T follicular helper cell (primary cell): Measurements from ENCODE around the gene PPM1H.
"Not testable (repeated sequence)": the region's sequence is repeated elsewhere in the genome, so short reads cannot be mapped to it uniquely, and the experiment has no call there.

Source experiments
- DNase-seq: peaks from one replicate; pipeline ENCODE4 v3.0.0-alpha.2; 2020; ENCODE audit warnings: low read depth

Gene PPM1H

DNA sequence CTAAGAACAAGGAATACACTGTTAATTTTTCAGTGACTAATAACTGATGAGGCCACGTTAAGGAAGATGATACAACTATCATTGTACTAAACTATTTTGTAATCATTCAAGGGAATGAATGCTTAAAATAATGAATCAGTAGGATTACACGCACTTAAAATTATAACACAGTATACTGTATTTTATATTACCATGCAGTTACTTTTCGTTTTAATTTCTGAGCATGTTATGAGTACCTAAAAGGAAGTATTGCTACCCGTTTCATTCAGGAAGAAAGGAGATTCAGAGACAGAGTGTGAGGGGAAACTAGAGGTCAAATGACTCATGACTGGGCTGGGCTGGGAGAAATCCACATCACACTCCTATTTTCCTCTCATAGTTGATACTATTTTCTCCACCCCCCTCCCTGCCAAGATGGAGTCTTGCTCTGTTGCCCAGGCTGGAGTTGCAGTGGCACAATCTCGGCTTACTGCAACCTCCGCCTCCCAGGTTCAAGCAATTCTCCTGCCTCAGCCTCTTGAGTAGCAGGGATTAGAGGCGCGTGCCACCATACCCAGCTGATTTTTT is 202.0 kb downstream of the PPM1H start:
- no peak for DNase-seq

DNA sequence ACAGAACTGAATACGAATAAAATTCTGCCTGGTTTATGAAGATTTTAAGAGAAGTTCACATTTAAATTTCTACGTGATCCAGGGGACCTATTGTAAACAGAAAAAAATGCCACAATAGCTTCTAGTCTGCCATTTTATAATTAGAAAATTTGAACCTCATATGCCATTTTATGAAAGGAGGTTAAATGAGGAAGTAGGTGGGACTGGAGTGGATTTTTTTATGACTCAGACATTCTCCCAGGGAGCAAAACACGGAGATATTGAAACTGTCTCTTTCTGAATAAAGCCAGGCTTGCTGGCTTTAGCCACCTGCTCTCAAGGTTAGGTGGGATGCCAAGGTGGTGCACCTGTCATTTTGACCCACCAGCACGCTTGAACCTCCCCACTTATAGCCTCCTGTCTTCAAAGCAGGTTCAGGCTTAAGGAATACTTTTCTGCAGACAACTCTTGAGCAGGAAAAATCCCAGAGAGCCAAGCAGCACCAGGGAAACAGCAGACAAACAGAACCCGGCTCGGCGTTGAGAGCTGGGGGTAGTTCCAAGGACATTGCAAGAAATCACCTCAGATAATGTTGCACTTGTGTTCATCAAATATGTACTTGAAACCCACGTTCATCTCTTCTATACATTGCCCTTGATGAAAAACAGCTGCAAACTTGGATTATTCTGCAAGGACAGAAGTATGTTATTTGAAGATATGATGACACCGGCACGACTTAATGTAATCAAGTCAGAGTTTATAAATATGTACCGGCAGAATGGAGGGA is 203.7 kb downstream of the PPM1H start:
- no peak for DNase-seq

DNA sequence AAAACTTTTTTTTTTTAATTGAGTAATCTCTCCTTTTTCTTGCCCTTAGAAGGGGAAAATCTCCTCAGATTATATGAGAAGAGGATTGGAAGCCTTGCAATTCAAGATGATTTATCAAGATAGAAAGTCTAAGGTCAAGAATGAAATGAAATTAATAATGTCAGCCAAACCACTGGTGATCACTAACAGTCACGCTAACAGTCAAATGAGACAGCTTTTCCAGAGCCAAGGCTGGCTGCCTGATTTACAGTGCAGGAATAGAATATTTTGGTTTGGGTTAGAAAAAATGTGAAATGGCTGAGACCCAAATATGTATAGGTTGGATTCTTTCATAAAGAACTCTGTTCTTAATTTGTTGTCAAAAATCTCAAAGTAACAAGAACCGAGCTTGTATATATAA is 204.3 kb downstream of the PPM1H start:
- no peak for DNase-seq

DNA sequence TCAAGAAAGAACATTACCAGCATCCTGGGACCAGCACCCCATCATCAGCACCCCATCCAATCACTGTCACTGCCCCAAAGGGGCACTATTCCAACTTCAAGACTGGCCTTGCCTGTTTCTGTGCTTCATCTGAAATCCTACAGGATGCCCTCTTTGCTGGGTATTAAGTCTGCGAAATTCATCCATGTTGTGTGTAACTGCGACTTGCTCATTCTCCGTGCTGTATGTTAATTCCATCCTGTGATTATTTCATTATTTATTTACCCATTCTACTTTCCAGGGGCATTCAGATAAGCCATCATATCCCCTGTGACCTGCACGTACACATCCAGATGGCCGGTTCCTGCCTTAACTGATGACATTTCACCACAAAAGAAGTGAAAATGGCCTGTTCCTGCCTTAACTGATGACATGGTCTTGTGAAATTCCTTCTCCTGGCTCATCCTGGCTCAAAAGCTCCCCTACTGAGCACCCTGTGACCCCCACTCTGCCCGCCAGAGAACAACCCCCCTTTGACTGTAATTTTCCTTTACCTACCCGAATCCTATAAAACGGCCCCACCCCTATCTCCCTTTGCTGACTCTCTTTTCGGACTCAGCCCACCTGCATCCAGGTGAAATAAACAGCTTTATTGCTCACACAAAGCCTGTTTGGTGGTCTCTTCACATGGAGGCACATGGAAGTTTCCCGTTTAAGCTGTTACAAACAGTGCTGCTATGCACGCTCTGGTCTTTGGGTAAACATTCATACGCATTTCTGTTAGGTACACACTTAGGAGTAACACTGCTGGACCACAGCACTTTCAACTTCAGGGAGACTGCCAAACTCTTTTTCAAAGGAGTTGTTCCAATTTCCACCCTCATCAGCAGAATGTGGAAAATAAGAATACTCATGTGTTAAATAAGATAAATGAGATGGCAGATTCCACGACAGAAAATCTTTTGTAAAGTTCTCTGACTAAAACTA is 205.1 kb downstream of the PPM1H start:
- DNase-seq: not testable (repeated sequence)

DNA sequence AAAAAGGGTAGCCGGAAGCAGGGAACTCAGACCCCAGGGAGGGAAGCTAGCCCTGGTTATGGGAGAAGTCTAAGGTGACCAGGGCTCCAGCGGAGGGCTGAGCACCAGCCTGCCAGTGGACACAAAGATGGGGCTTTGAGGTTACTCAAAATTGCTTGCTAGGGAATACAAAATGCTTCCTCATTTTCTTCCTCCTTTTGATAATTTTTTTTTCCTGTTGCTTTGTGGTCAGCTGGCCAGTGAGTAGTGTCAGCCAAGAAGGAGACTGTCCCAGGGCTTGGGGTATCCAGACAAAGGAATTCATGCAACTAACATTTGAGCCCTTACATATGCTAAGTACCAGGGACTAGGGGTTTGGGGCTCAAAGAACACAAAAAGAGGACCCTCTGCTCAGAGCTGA is 206.2 kb downstream of the PPM1H start:
- DNase-seq: no peak

DNA sequence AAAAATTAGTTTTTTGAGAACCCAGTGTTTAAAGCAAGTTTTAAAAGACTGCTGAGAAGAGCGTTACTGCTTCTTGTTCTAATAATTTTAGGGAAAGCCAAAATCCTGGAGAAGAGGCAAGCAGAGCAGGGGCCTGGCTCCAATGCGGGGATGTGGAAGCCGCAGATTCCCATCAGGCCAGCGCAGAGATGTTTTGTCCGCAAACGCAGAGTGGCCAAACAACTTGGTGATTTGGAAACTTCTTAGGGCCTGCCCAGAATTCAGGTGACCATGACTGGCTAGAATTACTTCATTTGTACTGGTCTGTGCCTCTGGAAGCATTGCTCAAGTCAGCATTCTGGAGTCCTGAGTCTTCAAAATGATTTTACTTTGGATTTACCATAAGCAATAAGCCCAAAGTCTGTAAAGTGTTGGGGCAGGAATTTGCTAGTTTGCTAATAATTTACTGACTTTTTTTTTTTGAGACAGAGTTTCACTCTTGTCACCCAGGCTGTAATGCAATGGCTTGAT is 208.4 kb downstream of the PPM1H start:
- DNase-seq: no peak

DNA sequence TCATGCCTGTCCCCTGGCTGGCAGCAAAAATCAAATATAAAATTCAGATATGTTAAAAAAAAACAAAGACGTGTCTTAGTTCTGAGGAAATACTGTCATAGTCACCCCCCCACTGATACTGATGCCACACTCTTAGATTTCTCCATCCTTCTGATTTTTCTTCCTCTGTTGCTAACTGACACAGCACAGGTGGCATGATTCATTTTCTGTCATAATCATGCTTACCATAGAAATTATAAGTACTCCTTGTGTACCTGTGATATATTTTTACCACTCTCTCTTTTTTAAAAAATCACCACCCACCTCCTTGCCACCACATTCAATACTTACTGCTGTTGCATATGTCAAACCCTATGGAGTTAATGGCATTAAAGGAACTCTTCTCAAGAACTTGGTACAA is 209.2 kb downstream of the PPM1H start:
- no peak for DNase-seq

DNA sequence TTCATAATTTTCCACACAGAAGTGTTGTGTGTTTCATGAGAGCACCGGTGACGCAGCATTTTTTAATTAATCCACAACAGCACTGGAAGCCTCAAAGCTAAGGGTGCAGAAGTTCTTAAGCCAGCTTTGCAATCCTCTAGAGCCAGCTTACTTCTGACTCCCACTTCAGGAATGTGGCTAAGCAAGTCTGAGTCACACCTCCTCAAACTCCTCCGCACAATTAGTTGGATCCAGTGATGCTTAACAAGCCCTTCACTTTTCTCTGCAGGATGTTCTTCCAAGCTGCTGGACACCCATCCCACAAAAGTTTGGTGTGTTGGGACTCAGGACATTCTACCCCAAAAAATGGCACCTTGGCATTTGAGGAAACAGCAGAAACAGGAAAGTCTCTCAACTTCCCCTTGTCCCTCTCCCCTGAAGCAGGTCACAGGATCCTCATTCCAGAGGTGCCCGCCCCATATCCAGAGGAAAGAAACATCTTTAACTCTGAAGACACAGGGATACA is 210.0 kb downstream of the PPM1H start:
- no peak for DNase-seq

DNA sequence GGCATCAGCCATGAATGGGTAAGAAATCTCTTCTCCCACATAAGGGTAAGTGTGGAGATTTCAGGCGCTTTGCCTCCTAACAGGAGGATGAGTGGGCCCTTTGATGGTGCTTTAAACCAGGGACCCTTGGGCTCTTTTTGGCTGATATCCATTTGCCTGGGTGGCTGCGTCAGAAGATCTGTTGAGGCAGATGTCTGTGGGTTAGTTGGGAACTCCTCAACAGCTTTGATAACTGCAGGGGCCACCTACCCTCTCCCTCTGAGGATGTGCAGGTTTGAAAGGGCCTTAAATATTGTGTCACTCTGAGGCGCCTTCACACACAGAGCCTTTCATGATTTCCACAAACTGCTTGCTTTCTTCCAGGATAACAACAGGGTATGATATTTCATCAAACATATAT is 210.7 kb downstream of the PPM1H start:
- DNase-seq: no peak

DNA sequence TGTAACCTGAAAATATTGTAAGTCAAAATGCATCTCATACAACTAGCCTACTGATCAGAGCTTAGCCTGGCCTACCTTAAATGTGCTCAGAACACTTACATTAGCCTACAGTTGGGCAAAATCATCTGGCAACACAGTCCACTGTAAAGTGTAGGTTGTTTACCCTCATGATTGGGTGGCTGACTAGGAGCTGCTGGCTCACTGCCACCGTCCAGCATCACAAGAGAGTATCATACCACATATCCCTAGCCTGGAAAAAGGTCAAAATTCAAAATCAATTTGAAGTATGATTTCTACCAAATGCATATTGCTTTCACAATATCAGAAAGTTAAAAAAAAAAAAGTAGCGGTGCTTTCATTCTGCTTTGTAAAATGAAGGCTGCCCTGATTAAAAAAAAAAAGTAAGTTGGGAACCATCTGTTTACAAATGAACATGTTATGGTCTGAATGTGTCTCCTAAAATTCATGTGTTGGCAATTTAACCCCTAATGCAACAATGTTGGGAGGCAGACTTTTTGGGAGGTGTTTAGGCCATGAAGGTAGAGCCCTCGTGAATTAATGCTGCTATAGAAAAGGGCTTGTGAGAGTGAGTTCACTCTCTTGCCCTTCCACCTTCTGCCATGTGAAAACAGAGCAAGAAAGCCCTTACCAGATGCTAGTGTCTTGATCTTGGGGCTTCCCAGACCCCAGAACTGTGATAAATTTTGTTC is 211.8 kb downstream of the PPM1H start:
- no peak for DNase-seq

DNA sequence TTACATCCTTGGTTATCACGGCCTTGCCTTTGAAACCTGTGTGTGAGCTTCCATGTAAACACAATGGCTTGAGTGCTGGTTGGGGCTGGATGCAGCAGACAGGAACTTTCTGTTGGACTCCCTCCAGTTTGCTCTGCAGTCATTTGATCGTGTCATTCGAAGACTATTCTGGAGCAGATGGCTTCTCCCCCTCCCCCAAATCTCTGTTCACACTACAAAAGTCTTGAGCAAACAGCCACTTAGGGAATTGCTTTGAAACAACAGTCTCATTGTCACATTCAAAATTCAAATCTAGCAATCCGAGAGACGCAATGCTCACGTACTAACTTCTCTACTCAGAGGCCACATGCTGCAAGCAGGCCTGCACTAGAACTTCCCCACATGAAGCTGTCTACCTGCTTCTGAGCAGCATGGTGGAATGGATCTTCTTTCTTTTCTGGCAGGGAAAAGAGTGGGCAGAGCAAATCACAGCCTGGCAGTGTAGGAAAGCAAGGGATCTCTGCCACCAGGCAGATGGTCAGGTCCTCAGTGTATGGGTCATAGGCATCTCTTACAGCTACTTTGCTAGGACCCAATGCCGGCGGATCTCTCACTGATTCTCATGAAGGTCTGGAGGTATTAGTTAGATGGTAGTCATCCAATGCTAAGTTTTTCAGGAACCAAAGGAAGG is 214.2 kb downstream of the PPM1H start:
- no peak for DNase-seq

DNA sequence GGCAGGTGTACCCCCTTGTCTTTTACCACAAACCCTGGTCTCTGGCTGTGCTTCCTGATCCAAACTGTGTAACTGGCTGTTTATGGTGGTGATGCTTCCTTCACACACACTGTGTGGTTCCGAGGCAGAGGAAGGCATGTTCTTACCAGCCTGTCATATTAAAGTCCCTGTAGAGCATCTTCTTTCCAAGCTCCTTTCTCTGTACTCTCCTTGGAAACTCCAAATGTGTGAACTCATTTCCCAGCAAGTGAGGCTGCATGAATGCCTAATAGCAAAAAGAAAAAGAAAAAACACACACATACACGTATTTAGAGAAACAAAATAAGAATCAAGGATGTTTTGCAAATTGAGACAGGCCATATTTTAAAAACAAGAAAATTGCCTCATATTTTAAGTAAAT is 214.9 kb downstream of the PPM1H start:
- no peak for DNase-seq

DNA sequence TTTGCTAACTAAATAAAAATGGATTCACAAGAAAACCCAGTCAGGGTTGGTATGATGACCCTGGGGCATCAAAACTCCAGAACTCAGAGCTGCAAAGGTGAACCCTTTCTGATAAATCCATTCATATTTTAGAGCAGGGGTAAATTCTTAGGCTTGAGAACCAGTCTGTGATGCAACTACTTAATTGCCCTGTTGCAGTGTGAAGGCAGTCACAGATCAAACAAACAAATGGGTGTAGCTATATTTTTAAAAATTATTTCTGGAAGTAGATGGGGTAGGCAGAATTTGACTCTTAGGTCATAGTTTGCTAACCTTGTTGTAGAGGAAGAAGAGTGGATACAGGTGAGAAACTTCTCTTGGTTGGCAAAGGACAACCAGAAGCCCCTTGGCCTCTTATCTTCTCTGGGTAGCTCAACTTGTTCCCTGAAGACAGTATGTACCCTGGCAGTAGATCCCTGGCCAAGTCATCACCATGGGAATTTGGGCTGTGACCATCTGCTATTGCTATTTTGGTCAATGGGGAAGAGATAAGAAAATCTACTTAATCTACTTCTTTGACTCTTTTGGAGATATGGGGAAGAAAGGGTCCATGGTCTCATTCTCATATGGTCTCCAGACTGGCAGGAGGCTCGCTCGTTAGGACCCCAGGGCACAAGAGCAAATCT is 216.1 kb downstream of the PPM1H start:
- no peak for DNase-seq

DNA sequence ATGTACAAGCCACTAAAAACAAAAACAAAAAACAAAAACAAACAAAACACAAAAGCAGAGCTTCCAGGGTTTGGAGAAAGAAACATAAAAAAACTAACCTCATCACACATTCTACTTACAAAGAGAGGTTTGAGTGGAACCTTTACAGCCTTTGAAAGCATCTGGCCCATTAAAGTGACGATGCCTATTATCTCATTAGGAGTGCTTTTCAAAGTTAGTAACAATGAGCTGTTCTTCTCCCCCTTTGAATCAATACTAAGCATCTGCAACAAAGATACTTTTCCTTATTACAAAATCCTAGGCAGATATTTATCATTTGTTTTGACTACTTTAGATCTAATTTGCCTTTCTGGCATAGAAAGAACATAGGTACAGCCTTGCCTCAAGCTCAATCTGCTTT is 217.3 kb downstream of the PPM1H start:
- no peak for DNase-seq

DNA sequence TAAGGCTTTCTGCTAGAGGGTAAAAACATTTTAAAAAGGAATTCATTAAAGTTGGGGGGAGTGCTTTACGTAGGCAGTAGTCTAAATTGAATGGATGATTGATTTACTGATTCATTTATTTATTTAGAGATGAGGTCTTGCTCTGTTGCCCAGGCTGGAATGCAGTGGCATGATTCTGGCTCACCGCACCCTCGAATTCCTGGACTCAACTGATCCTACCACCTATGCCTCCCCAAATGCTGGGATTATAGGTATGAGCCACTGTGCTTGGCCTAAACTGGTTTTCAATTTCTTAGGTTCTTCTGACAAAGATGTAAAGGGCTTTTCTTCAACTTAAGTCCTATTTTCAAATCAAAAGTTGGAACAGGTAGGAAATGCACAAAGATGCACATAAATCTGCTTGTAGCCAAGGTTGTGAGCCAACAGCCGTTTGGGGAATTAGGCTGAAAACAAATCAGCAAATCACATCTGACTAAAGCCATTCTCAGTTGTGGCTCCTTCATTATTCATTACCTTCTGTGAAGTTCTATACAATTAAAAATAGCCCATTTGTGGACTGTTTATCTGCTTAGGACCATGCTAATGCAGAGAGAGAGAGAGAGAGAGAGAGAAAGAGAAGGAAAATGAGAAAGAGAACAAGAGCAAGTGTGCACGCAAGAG is 218.0 kb downstream of the PPM1H start:
- DNase-seq: no peak

DNA sequence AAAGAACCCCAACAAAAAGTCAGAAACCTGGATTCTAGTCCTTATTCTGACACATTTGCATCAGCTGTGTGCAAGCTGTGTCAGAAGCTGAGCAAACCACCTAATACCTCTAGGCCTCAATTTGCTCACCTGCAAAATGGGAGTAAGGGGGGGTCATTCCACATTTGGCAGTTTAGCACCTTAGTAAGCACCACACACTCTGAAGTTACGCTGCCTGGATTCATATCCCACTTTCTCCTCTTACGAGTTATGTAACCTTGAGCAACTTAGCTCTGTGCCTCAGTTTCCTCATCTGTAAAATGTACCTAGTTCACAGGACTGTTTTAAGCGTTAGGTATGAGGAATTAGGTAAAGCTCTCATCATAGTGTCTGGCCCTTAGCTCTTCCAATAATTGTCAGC is 218.9 kb downstream of the PPM1H start:
- no peak for DNase-seq

DNA sequence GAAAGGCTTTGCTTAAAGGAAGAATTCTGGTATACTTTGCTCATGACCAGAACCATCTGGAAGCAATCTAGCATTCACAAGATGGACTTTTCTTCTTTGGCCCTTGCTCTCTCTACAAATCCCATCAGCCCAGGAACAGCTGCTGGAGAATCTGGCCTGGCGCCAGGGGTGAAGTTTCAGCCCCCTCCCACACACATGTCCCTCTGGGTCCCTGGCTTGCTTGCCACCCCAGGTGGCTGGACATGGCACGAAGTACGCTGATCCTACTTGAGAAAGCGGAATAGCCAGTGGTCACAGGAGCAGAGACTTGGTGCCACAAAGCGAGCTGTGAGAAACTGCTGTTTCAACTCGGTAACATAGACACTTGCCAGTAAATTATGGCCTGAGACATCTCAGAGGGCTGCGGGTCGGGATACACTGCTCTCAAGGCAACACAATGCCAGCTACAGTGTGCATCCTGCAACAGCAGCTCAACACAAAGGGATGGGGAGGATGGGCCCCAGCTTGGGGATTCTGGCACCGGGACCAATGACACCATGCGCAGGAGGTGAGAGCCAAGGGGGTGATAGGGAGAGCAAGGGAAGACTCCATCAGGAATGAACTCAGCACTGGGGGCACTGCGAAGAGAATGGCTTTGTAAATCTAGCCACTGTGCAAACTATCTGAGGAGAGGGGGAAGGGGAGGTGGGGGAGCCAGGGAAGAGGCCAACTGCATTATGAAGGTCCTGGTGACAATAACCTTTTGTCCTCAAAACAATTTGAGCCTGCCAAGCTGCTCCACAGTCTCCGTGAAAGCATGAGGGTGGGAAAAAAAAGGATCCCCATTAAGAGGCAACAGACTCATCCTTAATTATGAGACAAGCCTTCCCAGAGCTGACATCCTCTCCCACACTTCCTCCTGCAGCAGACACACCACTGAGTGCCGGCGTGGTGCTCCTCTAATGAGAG is 219.9 kb downstream of the PPM1H start:
- DNase-seq: no peak

DNA sequence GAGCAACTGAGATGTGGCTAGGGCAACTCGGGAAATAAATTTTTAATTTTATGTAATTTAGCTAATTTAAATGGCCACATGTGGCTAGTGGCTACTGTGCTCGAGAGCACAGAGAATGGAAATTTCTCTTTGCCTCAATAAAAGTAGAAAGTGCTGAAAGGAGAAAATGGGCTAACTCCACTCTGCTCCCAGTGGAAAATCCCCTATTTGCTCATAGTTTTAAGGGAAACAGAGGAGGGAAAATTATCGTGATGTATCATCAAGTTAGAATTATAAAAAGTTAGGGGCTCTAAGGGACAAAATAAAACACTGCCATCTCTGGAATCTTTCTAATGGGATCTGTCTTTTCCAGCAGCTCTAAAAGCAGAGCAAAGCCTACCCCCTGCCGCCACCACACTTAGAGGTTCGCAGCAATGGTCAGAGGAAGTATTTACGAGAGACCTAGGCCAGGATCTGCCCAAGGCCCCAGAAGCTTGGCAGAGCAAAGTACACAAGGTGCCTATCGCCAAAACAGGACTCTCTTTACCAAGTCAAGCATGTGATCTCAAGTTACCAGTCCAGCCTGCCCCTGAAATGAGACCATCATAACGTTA is 220.7 kb downstream of the PPM1H start:
- no peak for DNase-seq

DNA sequence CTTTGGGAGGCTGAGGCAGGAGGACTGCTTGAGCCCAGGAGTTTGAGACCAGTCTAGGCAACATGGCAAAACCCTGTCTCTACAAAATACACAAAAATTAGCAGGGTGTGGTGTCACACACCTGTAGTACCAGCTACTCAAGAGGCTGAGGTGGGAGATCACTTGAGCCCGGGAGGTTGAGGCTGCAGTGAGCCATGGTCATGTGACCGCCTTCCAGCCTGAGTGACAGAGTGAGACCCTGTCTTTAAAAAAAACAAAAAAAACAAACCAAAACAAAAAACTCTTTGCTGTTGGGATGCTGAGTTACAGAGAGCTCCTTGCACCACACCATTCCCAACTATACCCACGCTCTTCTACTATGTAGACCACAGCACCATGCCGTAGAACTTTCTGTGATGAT is 221.2 kb downstream of the PPM1H start:
- DNase-seq: no peak
